Mesenchymal stem cell (in vitro differentiated cells and primary cell): ENCODE data around the gene GPR26.

ENCODE experiments used
- DNase-seq: peaks from one replicate; pipeline ENCODE4 v3.0.0-alpha.2; 2013
- H2AFZ ChIP-seq: one replicate; pipeline ENCODE4 v1.6.1; 2013; ENCODE audit warnings: low read depth, mild to moderate bottlenecking, control low read depth, inconsistent platforms, low read length, moderate library complexity
- H2AK5ac ChIP-seq: 2 replicates; pipeline ENCODE4 v1.6.1; 2013; ENCODE audit warnings: low read length, moderate library complexity, mild to moderate bottlenecking, inconsistent platforms; ENCODE audit not compliant: severe bottlenecking
- H2BK120ac ChIP-seq: one replicate; pipeline ENCODE4 v1.6.1; 2013; ENCODE audit warnings: low read depth, mild to moderate bottlenecking, inconsistent platforms, low read length, moderate library complexity
- H2BK12ac ChIP-seq, 2 experiments: one replicate each; pipeline ENCODE4 v1.6.1; 2013; ENCODE audit warnings: inconsistent platforms in 2 of 2, low read length in 2 of 2, mild to moderate bottlenecking in 2 of 2, moderate library complexity in 2 of 2, control low read depth in 1 of 2
- H2BK15ac ChIP-seq: one replicate; pipeline ENCODE4 v1.6.1; 2013; ENCODE audit warnings: mild to moderate bottlenecking, low read depth, inconsistent platforms; ENCODE audit not compliant: poor library complexity, severe bottlenecking
- H2BK5ac ChIP-seq: 2 replicates; pipeline ENCODE4 v1.6.1; 2013; ENCODE audit warnings: low read depth, mild to moderate bottlenecking, low read length, control low read depth, inconsistent platforms; ENCODE audit not compliant: poor library complexity, severe bottlenecking
- H3K14ac ChIP-seq, 2 experiments: one replicate each; pipeline ENCODE4 v1.6.1; 2013; ENCODE audit warnings: inconsistent platforms in 2 of 2, low read length in 2 of 2, control low read depth in 1 of 2, mild to moderate bottlenecking in 1 of 2, moderate library complexity in 1 of 2
- H3K18ac ChIP-seq, 2 experiments: one replicate each; pipeline ENCODE4 v1.6.1; 2013; ENCODE audit warnings: inconsistent platforms in 2 of 2, low read length in 2 of 2, control low read depth in 1 of 2, low read depth in 1 of 2, mild to moderate bottlenecking in 1 of 2
- H3K23ac ChIP-seq, 2 experiments: one replicate each; pipeline ENCODE4 v1.6.1; 2013; ENCODE audit warnings: inconsistent platforms in 2 of 2, low read length in 2 of 2, mild to moderate bottlenecking in 2 of 2, moderate library complexity in 2 of 2, control low read depth in 1 of 2
- H3K27ac ChIP-seq: 2 replicates; pipeline ENCODE4 v1.5.1; 2013; ENCODE audit warnings: mild to moderate bottlenecking, moderate library complexity, low read length, control low read depth, inconsistent platforms; ENCODE audit not compliant: poor library complexity, severe bottlenecking
- H3K27me3 ChIP-seq, 2 experiments: 2 replicates each; pipeline versions ENCODE4 v1.6.1 to v1.7.0; 2013; ENCODE audit warnings: low read length in 2 of 2, mild to moderate bottlenecking in 2 of 2, moderate library complexity in 2 of 2, control low read depth in 1 of 2, inconsistent platforms in 1 of 2; ENCODE audit not compliant: control insufficient read depth in 1 of 2, insufficient read depth in 1 of 2
- H3K36me3 ChIP-seq, 2 experiments: 2 replicates each; pipeline versions ENCODE4 v1.6.1 to v1.7.0; 2013; ENCODE audit warnings: low read length in 2 of 2, control low read depth in 1 of 2, inconsistent platforms in 1 of 2, low read depth in 1 of 2, mild to moderate bottlenecking in 1 of 2; ENCODE audit not compliant: insufficient read depth in 2 of 2, control insufficient read depth in 1 of 2
- H3K4ac ChIP-seq, 2 experiments: one replicate each; pipeline ENCODE4 v1.6.1; 2013; ENCODE audit warnings: inconsistent platforms in 2 of 2, low read length in 2 of 2, mild to moderate bottlenecking in 2 of 2, moderate library complexity in 2 of 2, control low read depth in 1 of 2, low read depth in 1 of 2
- H3K4me1 ChIP-seq: 2 replicates; pipeline ENCODE4 v1.6.1; 2013; ENCODE audit warnings: low read depth, low read length, control low read depth; ENCODE audit not compliant: control insufficient read depth, insufficient read depth
- H3K4me2 ChIP-seq: 2 replicates; pipeline ENCODE4 v1.6.1; 2013; ENCODE audit warnings: low read length, mild to moderate bottlenecking, inconsistent platforms; ENCODE audit not compliant: poor library complexity, severe bottlenecking
- H3K4me3 ChIP-seq, 2 experiments: 2 replicates each; pipeline versions ENCODE4 v1.5.1 to v1.7.0; 2013; ENCODE audit warnings: low read length in 2 of 2, mild to moderate bottlenecking in 2 of 2, control low read depth in 1 of 2, low read depth in 1 of 2; ENCODE audit not compliant: insufficient read depth in 1 of 2
- H3K79me1 ChIP-seq: replicated peaks from 2 replicates; pipeline ENCODE4 v1.6.1; 2013; ENCODE audit warnings: mild to moderate bottlenecking, control low read depth, low read length, inconsistent platforms; ENCODE audit not compliant: poor library complexity, severe bottlenecking
- H3K9ac ChIP-seq: 2 replicates; pipeline ENCODE4 v1.7.0; 2013; ENCODE audit warnings: mild to moderate bottlenecking, low read length, moderate library complexity
- H3K9me3 ChIP-seq: 2 replicates; pipeline ENCODE4 v1.7.0; 2013; ENCODE audit warnings: mild to moderate bottlenecking, low read length; ENCODE audit not compliant: control insufficient read depth
- H4K8ac ChIP-seq: one replicate; pipeline ENCODE4 v1.6.1; 2013; ENCODE audit warnings: inconsistent platforms, mild to moderate bottlenecking, low read length, moderate library complexity
- H4K91ac ChIP-seq: one replicate; pipeline ENCODE4 v1.6.1; 2013; ENCODE audit warnings: mild to moderate bottlenecking, low read length, inconsistent platforms
- WGBS: methylation state at CpG from one replicate; pipeline ENCODE4 v1.1.7; 2013; ENCODE audit warnings: mixed read lengths; 5-methylcytosine and 5-hydroxymethylcytosine counted together

GPR26 gene

GRCh38 chr10:123635745-123636144 lies 30.4 kb upstream of the GPR26 start:
- WGBS = 71% methylated on average over 1 of the region's 2 CpGs
- H3K4me3 ChIP-seq = no peak overlapping the region
- no peak overlapping the region for H2BK120ac ChIP-seq
- DNase-seq = no peak
- no peak overlapping the region for H4K8ac ChIP-seq
- H4K91ac ChIP-seq = no peak overlapping the region
- no peak overlapping the region for H2AFZ ChIP-seq
- H3K9ac ChIP-seq = no peak overlapping the region
- H3K23ac ChIP-seq = no peak overlapping the region
- H3K9me3 ChIP-seq = no peaks in the 10 kb centered on the region
- H2BK5ac ChIP-seq = no peak overlapping the region
- H3K36me3 ChIP-seq = no peaks in the 10 kb centered on the region
- no peak overlapping the region for H2BK15ac ChIP-seq
- no peak overlapping the region for H3K14ac ChIP-seq
- no peaks in the 10 kb centered on the region for H3K79me1 ChIP-seq
- H3K4me2 ChIP-seq = no peak overlapping the region
- H3K18ac ChIP-seq = no peak overlapping the region
- H3K27me3 ChIP-seq = peaks cover 0 to 19% of the 10 kb centered on the region in 2 experiments
- H3K4ac ChIP-seq = no peak overlapping the region
- no peak overlapping the region for H2AK5ac ChIP-seq
- H2BK12ac ChIP-seq = no peak overlapping the region
- H3K4me1 ChIP-seq = no peaks in the 10 kb centered on the region
- H3K27ac ChIP-seq = no peak overlapping the region

GRCh38 chr10:123636598-123637325 lies 29.4 kb upstream of the GPR26 start:
- Histone ChIP-seq H3K18ac (no peak overlapping the region), H3K27me3 (peaks cover 0 to 19% of the 10 kb centered on the region in 2 experiments), H3K27ac (no peak overlapping the region), H4K8ac (no peak overlapping the region), H3K9ac (no peak overlapping the region), H2BK15ac (no peak overlapping the region), H4K91ac (no peak overlapping the region), H2BK12ac (no peak overlapping the region), H2AK5ac (no peak overlapping the region), H3K4me2 (no peak overlapping the region), H3K79me1 (no peaks in the 10 kb centered on the region), H3K23ac (no peak overlapping the region), H3K4ac (no peak overlapping the region), H3K4me3 (no peak overlapping the region), H2BK5ac (no peak overlapping the region), H3K14ac (no peak overlapping the region), H3K9me3 (no peaks in the 10 kb centered on the region), H2AFZ (no peak overlapping the region), H3K4me1 (no peaks in the 10 kb centered on the region), H2BK120ac (no peak overlapping the region), H3K36me3 (no peaks in the 10 kb centered on the region)
- DNase-seq = no peak
- WGBS = 67% methylated on average over 8 of the region's 8 CpGs

- no peak overlapping the region for H2BK120ac ChIP-seq
- H3K79me1 ChIP-seq = no peaks in the 10 kb centered on the region
- no peak overlapping the region for H3K18ac ChIP-seq
- no peak overlapping the region for H2AK5ac ChIP-seq
- H4K91ac ChIP-seq = no peak overlapping the region
- no peak overlapping the region for H2BK15ac ChIP-seq
- WGBS = 46% methylated on average over 6 of the region's 6 CpGs
- no peak overlapping the region for H4K8ac ChIP-seq
- H3K4me2 ChIP-seq = no peak overlapping the region
- H3K27ac ChIP-seq = no peak overlapping the region
- H3K9ac ChIP-seq = no peak overlapping the region
- no peak overlapping the region for H3K14ac ChIP-seq
- H2AFZ ChIP-seq = no peak overlapping the region
- no peaks in the 10 kb centered on the region for H3K9me3 ChIP-seq
- H2BK12ac ChIP-seq = no peak overlapping the region
- no peak overlapping the region for H3K23ac ChIP-seq
- H3K4me3 ChIP-seq = no peak overlapping the region
- peaks cover 0 to 19% of the 10 kb centered on the region in 2 experiments for H3K27me3 ChIP-seq
- peak; percentile 6 for DNase-seq
- H3K4ac ChIP-seq = no peak overlapping the region
- H3K36me3 ChIP-seq = no peaks in the 10 kb centered on the region
- H3K4me1 ChIP-seq = no peaks in the 10 kb centered on the region
- H2BK5ac ChIP-seq = no peak overlapping the region
Measured at GRCh38 chr10:123637326-123637880, 28.8 kb upstream of the GPR26 start.

- H3K27me3 ChIP-seq = peaks cover 0 to 14% of the 10 kb centered on the region in 2 experiments
- no peak overlapping the region for H3K9ac ChIP-seq
- H3K79me1 ChIP-seq = no peaks in the 10 kb centered on the region
- H3K18ac ChIP-seq = no peak overlapping the region
- WGBS = 64% methylated on average over 3 of the region's 3 CpGs
- no peak overlapping the region for H2AK5ac ChIP-seq
- no peak overlapping the region for H4K91ac ChIP-seq
- H3K4me2 ChIP-seq = no peak overlapping the region
- no peak overlapping the region for H2BK15ac ChIP-seq
- no peaks in the 10 kb centered on the region for H3K9me3 ChIP-seq
- no peak overlapping the region for H3K14ac ChIP-seq
- H4K8ac ChIP-seq = no peak overlapping the region
- no peak for DNase-seq
- H2BK120ac ChIP-seq = no peak overlapping the region
- no peak overlapping the region for H3K27ac ChIP-seq
- no peak overlapping the region for H3K4ac ChIP-seq
- no peak overlapping the region for H3K4me3 ChIP-seq
- no peak overlapping the region for H2AFZ ChIP-seq
- H3K23ac ChIP-seq = no peak overlapping the region
- H3K4me1 ChIP-seq = no peaks in the 10 kb centered on the region
- no peaks in the 10 kb centered on the region for H3K36me3 ChIP-seq
- no peak overlapping the region for H2BK5ac ChIP-seq
- H2BK12ac ChIP-seq = no peak overlapping the region
Measured at GRCh38 chr10:123639131-123639530, 27.0 kb upstream of the GPR26 start.
